NCI-H2196 treated with DMSO at 0.1 percent for 48 hours (cell line): ENCODE measurements around the gene LIN7C.
"Not testable (repeated sequence)": the region's sequence is repeated elsewhere in the genome, so short reads cannot be mapped to it uniquely, and the experiment has no call there.

ENCODE experiments used
- DNase-seq: peaks from one replicate; lab custom pipeline; 2025; ENCODE audit not compliant: unreplicated experiment; lab: John Stamatoyannopoulos, UW

LIN7C gene

DNA sequence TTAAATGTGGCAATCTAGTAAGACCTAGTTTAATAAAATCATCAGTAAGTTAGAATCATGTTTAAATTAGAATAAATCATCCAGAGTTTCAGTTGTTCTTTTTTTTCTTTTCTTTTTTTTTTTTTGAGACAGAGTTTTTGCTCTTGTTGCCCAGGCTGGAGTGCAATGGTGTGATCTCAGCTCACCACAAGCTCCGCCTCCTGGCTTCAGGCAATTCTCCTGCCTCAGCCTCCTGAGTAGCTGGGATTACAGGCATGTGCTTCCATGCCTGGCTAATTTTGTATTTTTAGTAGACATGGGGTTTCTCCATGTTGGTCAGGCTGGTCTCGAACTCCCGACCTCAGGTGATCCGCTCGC is 58.4 kb downstream of the LIN7C start:
- DNase-seq, result not testable (repeated sequence)

DNA sequence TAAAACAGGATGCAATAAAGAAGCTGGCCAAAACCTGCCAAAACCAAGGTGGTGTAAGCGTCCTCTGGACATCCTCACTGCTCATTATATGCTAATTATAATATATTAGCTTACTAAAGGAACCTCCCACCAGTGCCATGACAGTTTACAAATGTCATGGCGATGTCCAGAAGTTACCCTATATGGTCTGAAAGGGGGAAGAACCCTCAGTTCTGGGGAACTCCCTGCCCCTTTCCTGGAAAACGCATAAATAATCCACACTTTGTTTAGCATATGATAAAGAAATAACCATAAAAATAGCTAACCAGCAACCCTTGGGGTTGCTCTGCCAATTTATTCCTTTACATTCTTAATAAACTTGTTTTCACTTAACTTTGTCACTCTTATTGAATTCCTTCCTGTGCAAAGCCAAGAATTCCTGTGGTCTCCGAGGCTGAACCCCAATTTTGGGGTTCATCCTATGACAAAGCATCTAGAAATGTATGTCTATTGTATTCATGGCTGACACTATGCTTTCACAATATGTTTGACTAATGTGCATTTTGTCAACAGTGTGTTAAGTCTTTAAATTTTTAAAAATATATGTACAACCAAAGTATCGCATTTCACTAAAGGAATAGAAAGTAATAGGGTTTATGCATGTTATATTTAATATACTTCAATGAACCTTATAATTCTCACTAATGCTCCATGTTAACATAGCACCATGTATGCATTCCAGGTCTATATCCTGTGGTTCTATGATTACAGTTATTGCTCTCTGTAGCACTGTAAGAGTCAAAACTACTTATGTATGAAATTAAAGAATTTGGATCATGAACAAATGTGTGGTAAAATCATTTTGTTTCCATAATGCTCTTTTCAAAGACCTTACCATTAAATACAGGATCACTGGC is 59.0 kb downstream of the LIN7C start:
- DNase-seq, result no peak

DNA sequence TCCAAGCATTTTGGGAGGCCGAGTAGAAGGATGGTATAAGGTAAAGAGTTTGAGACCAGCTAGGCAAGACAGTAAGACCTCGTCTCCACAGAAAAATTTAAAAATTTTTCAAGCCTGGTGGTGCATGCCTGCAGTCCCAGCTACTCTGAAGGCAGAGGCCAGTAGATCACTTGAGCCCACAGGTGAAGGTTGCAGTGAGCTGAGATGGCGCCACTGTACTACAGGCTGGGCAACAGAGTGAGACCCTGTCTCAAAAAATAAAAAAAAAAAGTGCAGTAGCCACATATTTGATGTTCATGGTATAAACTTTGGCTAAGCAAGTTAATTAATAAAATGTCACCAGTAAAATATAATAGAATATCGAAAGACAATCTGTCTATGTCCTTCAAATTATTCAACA is 60.9 kb downstream of the LIN7C start:
- DNase-seq, result no peak

DNA sequence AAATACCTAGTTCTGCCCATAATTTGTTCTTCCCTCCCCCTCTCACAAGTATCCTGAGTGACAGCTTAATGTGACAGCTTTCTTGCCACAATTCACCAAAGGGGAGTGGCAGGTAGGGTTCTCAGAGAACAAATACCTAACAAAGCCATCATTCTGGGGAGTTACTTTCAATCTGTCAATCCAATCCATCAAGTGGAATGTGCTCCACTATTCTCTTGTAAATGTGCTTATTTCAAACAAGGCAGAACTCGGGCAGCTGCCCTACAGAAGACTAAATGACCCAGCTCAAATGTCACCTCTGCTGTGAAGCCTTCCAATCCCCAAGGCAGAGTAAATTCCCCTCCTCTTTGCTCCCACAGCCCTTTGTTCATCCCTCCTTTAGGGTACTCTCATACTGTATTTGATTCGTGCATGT is 61.8 kb downstream of the LIN7C start:
- no peak for DNase-seq
